K562 (cell line): Measurements from ENCODE around the gene CD70.

Experiments used
- ATF3 ChIP-seq, 2 experiments: fragments of 450-650 bp in 1 of 2; sonication (generic) in 1 of 2; formaldehyde crosslinking in 1 of 2; IDR thresholded peaks in 1 of 2; conservative IDR thresholded peaks in 1 of 2; 2 replicates each; pipeline versions ENCODE4 v1.6.1 to v1.8.1; 2016 to 2023; ENCODE audit warnings: mild to moderate bottlenecking in 2 of 2, moderate library complexity in 2 of 2, inconsistent platforms in 1 of 2, missing genetic modification reagents in 1 of 2
- CC2D1A ChIP-seq: fragments of 450-650 bp; IDR thresholded peaks from 2 replicates; pipeline ENCODE4 v1.6.1; 2017; ENCODE audit warnings: mild to moderate bottlenecking
- FOXO4 ChIP-seq: fragments of 450-650 bp; formaldehyde crosslinking; IDR thresholded peaks from 2 replicates; pipeline ENCODE4 v1.4.0; 2020; ENCODE audit warnings: mild to moderate bottlenecking, moderate library complexity
- KLF10 ChIP-seq: fragments of 250-450 bp; sonication (Bioruptor Pico); IDR thresholded peaks from 2 replicates; pipeline ENCODE4 v1.6.1; 2021; ENCODE audit warnings: matching md5 sums
- LARP7 ChIP-seq: fragments of 450-650 bp; IDR thresholded peaks from 2 replicates; pipeline ENCODE4 v1.6.1; 2016
- SP2 ChIP-seq: IDR thresholded peaks from 2 replicates; pipeline ENCODE4 v1.6.1; 2011; ENCODE audit warnings: mild to moderate bottlenecking, low read depth, low read length, moderate library complexity; ENCODE audit not compliant: poor library complexity, severe bottlenecking; ENCODE audit errors: extremely low read depth
- TF ChIP-seq, protein P1 (sequence below): sonication (generic); formaldehyde crosslinking; IDR thresholded peaks from 2 replicates; pipeline ENCODE4 v1.8.0; 2022; ENCODE audit warnings: mild to moderate bottlenecking, missing genetic modification reagents
- TF ChIP-seq, protein P2 (sequence below): sonication (generic); formaldehyde crosslinking; IDR thresholded peaks from 2 replicates; pipeline ENCODE4 v1.8.0; 2022; ENCODE audit warnings: missing genetic modification reagents, mild to moderate bottlenecking, borderline replicate concordance

DNA sequence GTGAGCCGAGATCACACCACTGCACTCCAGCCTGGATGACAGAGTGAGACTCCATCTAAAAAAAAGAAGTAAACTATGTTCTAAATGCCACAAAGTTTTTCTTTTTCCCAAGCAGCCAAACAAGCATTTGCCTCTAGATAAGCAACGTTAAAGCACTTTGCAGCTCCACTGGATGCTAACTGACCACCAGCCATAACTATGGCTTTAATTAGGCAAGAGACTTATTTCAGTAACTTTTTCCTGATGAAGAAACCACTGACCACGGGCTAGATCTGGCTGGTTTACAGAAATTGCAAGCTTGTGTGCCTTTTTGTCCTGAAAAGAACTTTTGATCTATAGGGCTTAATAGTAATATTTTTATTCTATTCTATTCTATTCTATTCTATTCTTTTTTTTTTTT is 22.1 kb downstream of the CD70 start:
- TF ChIP-seq LARP7 (no peak), ATF3 (IDR thresholded peaks at IDR 0.05) (no peak), ATF3 (CRISPR knock-in tag; conservative IDR thresholded peaks at IDR 0.05) (no peak), CC2D1A (no peak), KLF10 (no peak), SP2 (no peak), FOXO4 (CRISPR knock-in tag) (no peak)
- TF ChIP-seq, protein P1, sequence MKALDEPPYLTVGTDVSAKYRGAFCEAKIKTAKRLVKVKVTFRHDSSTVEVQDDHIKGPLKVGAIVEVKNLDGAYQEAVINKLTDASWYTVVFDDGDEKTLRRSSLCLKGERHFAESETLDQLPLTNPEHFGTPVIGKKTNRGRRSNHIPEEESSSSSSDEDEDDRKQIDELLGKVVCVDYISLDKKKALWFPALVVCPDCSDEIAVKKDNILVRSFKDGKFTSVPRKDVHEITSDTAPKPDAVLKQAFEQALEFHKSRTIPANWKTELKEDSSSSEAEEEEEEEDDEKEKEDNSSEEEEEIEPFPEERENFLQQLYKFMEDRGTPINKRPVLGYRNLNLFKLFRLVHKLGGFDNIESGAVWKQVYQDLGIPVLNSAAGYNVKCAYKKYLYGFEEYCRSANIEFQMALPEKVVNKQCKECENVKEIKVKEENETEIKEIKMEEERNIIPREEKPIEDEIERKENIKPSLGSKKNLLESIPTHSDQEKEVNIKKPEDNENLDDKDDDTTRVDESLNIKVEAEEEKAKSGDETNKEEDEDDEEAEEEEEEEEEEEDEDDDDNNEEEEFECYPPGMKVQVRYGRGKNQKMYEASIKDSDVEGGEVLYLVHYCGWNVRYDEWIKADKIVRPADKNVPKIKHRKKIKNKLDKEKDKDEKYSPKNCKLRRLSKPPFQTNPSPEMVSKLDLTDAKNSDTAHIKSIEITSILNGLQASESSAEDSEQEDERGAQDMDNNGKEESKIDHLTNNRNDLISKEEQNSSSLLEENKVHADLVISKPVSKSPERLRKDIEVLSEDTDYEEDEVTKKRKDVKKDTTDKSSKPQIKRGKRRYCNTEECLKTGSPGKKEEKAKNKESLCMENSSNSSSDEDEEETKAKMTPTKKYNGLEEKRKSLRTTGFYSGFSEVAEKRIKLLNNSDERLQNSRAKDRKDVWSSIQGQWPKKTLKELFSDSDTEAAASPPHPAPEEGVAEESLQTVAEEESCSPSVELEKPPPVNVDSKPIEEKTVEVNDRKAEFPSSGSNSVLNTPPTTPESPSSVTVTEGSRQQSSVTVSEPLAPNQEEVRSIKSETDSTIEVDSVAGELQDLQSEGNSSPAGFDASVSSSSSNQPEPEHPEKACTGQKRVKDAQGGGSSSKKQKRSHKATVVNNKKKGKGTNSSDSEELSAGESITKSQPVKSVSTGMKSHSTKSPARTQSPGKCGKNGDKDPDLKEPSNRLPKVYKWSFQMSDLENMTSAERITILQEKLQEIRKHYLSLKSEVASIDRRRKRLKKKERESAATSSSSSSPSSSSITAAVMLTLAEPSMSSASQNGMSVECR: no peak
- TF ChIP-seq, protein P2, sequence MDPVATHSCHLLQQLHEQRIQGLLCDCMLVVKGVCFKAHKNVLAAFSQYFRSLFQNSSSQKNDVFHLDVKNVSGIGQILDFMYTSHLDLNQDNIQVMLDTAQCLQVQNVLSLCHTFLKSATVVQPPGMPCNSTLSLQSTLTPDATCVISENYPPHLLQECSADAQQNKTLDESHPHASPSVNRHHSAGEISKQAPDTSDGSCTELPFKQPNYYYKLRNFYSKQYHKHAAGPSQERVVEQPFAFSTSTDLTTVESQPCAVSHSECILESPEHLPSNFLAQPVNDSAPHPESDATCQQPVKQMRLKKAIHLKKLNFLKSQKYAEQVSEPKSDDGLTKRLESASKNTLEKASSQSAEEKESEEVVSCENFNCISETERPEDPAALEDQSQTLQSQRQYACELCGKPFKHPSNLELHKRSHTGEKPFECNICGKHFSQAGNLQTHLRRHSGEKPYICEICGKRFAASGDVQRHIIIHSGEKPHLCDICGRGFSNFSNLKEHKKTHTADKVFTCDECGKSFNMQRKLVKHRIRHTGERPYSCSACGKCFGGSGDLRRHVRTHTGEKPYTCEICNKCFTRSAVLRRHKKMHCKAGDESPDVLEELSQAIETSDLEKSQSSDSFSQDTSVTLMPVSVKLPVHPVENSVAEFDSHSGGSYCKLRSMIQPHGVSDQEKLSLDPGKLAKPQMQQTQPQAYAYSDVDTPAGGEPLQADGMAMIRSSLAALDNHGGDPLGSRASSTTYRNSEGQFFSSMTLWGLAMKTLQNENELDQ (CRISPR knock-in tag): no peak
